IPS-NIHi7 (cell line): ENCODE data around the gene ZMYND12.

Experiments
- DNase-seq: peaks from one replicate; pipeline ENCODE4 v3.0.0; 2012; ENCODE audit warnings: mixed read lengths; ENCODE audit errors: extremely low spot score

ZMYND12 gene

GRCh38 chr1:42439940-42440339 lies 15.9 kb downstream of the ZMYND12 start:
- DNase-seq, result no peak

DNA sequence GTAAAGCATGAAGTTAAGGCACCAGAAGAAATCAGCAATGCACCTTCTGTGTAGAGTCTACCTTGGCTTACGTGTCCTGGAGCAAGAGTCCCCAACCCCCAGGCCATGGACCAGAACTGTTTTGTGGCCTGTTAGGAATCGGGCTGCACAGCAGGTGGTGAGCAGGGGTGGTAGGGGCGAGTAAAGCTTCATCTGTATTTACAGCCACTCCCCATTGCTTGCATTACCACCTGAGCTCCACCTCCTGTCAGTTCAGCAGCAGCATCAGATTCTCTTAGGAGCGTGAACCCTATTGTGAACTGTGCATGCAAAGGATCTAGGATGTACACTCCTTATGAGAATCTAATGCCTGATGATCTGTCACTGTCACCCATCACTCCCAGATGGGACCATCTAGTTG lies 21.5 kb downstream of the ZMYND12 start:
- DNase-seq, result no peak

- DNase-seq, result no peak
These were observed 22.5 kb downstream of the ZMYND12 start for GRCh38 chr1:42433369-42433768.

DNA sequence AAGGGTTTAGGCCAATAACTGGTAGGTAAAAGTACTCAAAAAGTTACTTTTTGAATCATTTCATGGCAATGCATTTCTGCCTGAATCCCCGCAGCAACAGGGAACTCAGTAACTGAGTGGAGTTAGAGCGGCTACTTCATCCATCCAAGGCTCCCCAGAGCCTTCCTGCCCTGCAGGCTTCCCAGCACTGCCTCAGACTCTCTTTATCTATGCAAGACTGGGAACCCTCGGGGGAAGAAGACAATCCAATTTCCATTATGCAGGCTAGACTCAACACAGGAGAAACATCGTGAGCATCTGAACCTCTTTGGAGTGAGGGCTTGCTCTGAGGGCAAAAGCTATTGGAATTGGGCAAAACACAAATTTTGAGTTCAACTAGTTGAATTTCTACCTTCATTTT lies 23.1 kb downstream of the ZMYND12 start:
- no peak for DNase-seq

DNA sequence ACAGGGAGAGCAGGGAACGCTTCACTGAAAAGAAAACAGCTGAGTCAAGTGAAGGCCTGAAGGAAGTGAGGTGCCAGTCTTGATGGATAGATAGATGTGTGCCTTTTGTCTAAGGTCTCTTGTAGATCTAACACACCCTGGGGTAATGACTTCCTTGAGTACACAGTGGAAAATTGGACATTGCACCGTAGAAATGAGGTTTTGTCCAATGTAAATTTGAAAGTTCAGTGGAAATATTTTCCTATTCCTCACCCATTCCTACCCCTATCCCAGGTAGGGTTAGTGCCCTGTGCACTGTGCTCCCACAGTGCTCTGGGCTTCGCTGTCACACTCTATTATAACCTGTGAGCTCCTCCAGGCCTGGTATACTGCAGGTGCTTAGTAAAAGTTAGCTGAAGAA lies 24.3 kb downstream of the ZMYND12 start:
- no peak for DNase-seq

GRCh38 chr1:42430286-42431135 lies 25.3 kb downstream of the ZMYND12 start:
- DNase-seq, result no peak

DNA sequence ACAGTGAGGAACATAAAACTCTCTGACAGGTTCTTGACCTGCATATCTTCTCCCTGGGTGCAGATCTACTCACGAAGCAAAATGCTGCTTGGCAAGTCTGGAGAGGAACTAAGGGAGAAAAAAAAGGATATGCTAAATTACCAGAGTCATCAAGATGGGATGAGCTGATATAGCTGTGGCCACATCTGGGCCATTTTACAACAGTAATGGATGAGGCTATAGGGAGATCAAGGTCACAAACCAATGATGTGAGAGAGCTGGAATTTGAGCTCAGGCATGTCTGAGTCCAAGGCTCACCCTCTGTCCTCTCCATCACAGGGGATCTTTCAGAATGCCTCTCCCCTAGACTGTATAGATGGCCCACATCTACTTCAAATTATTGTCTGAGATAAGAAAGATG lies 26.2 kb downstream of the ZMYND12 start:
- DNase-seq, result no peak

DNA sequence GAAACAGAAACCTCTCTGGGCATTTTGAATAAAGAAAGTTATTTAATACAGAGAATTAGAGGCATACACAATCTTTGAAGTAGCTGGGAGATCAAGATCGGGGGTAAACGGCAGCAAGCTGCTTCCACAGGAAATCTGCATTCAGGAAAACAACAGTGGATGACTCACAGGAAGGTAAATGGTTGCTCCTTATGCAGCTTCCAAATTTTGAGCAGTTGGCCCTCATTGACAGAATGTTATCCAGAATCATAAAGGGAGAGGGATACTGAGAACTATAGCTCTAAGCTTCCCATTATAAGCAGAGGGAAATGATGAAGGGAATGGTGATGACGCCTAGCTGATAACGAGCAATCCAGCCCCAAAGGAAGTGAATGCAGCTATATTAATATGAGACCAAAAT lies 28.6 kb downstream of the ZMYND12 start:
- DNase-seq, result no peak

GRCh38 chr1:42424201-42424600 lies 31.6 kb downstream of the ZMYND12 start:
- no peak for DNase-seq

- DNase-seq, result no peak
These were observed 32.1 kb downstream of the ZMYND12 start for GRCh38 chr1:42423681-42424080.

DNA sequence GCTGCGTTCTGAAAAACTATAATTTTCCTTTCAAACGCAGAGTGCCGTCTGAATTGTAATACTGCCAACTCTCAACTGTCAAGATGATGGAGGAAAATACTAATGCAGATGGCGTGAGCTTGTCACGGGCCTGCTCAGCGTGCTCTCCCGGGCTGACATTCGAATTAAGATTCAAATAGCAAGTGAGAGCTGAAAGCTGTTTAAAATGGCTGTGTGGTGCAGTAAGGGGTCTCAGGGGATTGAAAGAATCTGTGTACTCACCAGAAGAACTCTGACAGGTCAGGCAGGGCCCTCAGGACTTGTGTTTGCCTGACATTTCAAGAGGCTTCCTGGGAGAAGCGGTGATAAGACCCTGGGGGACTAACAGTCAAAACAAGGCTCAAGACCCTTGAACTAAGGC lies 33.1 kb downstream of the ZMYND12 start:
- no peak for DNase-seq

DNA sequence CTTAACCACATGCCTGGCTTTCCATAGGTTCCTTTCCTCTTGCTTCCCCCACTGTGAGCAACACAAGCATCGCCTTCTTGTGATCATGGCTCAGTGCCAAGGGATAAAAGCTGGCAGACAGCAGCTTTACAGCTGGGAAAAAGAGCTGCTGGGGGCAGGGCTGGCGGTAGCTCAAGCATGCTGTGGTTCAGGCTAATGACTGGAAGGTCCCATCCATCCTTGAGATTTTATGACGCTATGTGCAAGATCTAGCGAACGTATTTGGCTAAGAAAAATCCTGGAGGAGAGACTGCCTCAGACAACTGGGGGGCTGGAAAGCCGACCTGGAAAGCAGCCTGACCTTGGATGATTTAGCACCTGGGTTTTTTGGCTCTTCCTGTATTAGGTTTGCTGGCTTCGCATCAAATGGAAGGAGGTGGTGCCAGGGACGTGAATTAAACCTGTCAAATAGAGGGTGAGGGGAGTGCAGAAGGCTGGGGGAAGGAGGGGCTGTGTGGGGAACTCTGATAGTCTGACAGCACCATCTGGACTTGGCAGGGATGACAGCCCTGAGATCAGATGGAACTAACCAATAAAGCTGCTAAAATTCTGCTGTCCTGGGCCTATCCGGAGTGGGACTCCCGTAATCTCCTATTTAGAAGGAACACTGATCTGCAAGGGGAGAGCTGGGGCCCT lies 34.8 kb downstream of the ZMYND12 start:
- no peak for DNase-seq

DNA sequence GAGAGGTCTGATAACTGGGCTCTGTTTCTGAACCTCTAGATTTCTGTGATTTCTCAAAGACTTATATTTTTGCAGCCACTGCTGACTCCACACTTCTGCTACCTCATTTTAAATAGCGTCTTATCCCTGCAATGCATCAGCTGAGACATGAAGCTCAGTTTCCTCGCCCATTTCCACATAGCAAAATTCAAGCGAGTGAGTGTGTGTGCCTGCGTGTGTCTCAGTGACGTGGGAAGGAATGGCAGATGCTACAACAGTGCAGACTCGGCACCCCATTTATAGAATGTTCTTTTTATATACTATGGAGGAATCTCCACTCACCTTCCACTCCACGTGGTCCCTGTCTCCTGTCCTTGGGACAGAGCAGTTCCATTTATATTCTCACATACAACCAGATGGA lies 35.7 kb downstream of the ZMYND12 start:
- no peak for DNase-seq

DNA sequence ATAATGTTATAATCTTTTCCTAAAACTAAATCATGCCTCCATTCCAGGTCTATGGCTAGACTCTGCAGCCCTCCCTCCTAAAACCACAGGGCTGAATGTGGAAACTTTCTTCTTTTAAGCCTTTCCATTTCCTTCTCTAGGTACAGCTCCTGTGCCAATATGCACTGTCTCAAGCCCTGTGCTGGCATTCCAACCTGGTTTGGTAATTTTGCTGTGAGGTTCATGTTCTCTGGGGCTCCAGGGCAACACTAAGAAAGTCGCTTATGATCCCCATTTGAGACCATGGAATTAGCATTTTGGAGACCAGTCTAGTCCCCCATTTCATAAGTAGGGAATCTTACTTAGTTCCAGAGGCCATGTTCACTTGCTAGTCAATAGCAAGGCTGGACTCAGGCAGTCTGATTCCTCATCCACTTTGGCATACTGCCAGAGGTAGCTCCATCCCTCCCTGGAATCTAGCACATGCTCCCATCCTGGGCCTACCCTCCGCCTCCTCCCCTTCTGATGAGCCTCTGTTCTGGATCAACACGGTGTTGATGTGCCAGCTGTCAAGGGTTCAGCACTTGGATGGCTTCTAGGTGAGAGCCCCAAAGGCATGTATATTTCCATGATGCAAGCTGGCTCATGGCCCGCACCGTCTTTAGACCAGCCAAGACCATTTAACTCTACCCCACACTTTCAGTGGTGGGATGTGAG lies 36.5 kb downstream of the ZMYND12 start:
- no peak for DNase-seq

DNA sequence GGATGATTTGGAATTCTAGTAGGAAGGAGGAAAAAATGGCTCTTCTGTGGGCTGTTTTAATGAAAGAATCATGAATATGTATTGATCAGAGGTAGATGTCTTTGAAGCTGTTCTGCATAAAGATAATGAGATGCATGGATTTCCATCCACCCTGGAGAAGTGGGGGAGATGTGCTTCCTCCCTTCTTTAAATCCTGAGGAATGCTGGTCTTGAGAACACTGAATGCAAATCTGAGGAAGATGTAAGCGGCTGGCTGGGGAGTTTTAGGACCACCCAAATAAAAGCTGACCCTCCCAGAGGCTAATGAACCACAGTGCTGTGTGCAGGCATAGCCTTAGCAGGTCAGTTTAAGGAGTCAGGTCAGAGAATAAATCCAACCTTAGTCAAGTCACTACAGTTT lies 37.3 kb downstream of the ZMYND12 start:
- DNase-seq, result no peak

GRCh38 chr1:42417166-42417565 lies 38.7 kb downstream of the ZMYND12 start:
- no peak for DNase-seq

GRCh38 chr1:42414551-42415496 lies 41.0 kb downstream of the ZMYND12 start:
- DNase-seq, result no peak

- no peak for DNase-seq
These were observed 51.9 kb downstream of the ZMYND12 start for GRCh38 chr1:42403880-42404400.

- DNase-seq, result no peak
These were observed 56.3 kb downstream of the ZMYND12 start for GRCh38 chr1:42399315-42400100.
